ENCODE data around the gene E2F4. TPM values are rescaled to one million over a fixed set of nuclear protein-coding genes. Genes with fewer than 3 reads are reported as not detected.

The E2F4 gene
- total RNA-seq, 4 donors from 2014 or later, result 56.8 to 74.8 (median 68.1) TPM

GRCh38 chr16:67174706-67175231 lies 17.2 kb upstream of the E2F4 start:
- no peak for TF ChIP-seq POLR2A (IDR thresholded peaks at IDR 0.05)
- no peak for TF ChIP-seq CTCF (IDR thresholded peaks at IDR 0.05)
- 50 to 53% methylated on average over 27 to 31 of the region's 31 CpGs for WGBS, 2 donors
- H3K4me3 ChIP-seq (ENCODE audit: low read depth, poor library complexity, severe bottlenecking), result no peak overlapping the region
- no peak for DNase-seq (ENCODE audit: low spot score in 2 of 2)
- intact Hi-C loops (cut with DNase I; ENCODE audit: low total_unique reads), result no loop called here

- 69 to 79% methylated on average over 9 to 12 of the region's 12 CpGs for WGBS, 2 donors
- DNase-seq (ENCODE audit: low spot score in 2 of 2), result no peak
- intact Hi-C loops (cut with DNase I; ENCODE audit: low total_unique reads), result no loop called here
- no peak for TF ChIP-seq POLR2A (IDR thresholded peaks at IDR 0.05)
- TF ChIP-seq CTCF (IDR thresholded peaks at IDR 0.05), result no peak
- no peak overlapping the region for H3K4me3 ChIP-seq (ENCODE audit: low read depth, poor library complexity, severe bottlenecking)
Observed at GRCh38 chr16:67176662-67177061, 15.3 kb upstream of the E2F4 start.

GRCh38 chr16:67177743-67178699 lies 13.9 kb upstream of the E2F4 start:
- WGBS, 2 donors, result 3 to 4% methylated on average over 32 to 52 of the region's 73 CpGs
- H3K4me3 ChIP-seq (ENCODE audit: low read depth, poor library complexity, severe bottlenecking), result no peak overlapping the region
- no peak for DNase-seq (ENCODE audit: low spot score in 2 of 2)
- TF ChIP-seq CTCF (IDR thresholded peaks at IDR 0.05), result no peak
- TF ChIP-seq POLR2A (IDR thresholded peaks at IDR 0.05), result no peak
- intact Hi-C loops (cut with DNase I; ENCODE audit: low total_unique reads), result no loop called here

GRCh38 chr16:67179421-67180080 lies 12.4 kb upstream of the E2F4 start:
- intact Hi-C loops (cut with DNase I; ENCODE audit: low total_unique reads), result no loop called here

GRCh38 chr16:67180166-67180565 lies 11.8 kb upstream of the E2F4 start:
- intact Hi-C loops (cut with DNase I; ENCODE audit: low total_unique reads), result no loop called here
- no peak for DNase-seq (ENCODE audit: low spot score in 2 of 2)
- no peak for TF ChIP-seq CTCF (IDR thresholded peaks at IDR 0.05)
- TF ChIP-seq POLR2A (IDR thresholded peaks at IDR 0.05), result no peak
- no peak overlapping the region for H3K4me3 ChIP-seq (ENCODE audit: low read depth, poor library complexity, severe bottlenecking)
- WGBS, 2 donors, result 90 to 95% methylated on average over 14 to 16 of the region's 16 CpGs

More at GRCh38 chr16:67179421-67180080, 12.4 kb upstream of the E2F4 start:
- peak in 1 of 2 donors; percentile 85 for DNase-seq (ENCODE audit: low spot score in 2 of 2)
- TF ChIP-seq CTCF (IDR thresholded peaks at IDR 0.05) (no peak), POLR2A (IDR thresholded peaks at IDR 0.05) (no peak)
- no peak overlapping the region for H3K4me3 ChIP-seq (ENCODE audit: low read depth, poor library complexity, severe bottlenecking)
- 70 to 78% methylated on average over 9 to 12 of the region's 13 CpGs for WGBS, 2 donors
